Muscle layer of duodenum (tissue), 2 donors: Measurements from ENCODE around the gene HIVEP1.

ENCODE experiments used
- H3K27ac ChIP-seq: one replicate; pipeline ENCODE4 v1.7.0; 2013; ENCODE audit warnings: mild to moderate bottlenecking, low read length
- H3K27me3 ChIP-seq: one replicate; pipeline ENCODE4 v1.7.0; 2013; ENCODE audit warnings: low read depth, mild to moderate bottlenecking, control low read depth, low read length
- H3K36me3 ChIP-seq, 2 donors: one replicate each; pipeline ENCODE4 v1.7.0; 2013; ENCODE audit warnings: low read length in 2 of 2, control low read depth in 1 of 2, mild to moderate bottlenecking in 1 of 2; ENCODE audit not compliant: insufficient read depth in 2 of 2, control insufficient read depth in 1 of 2
- H3K4me1 ChIP-seq, 2 donors: one replicate each; pipeline ENCODE4 v1.7.0; 2013; ENCODE audit warnings: low read length in 2 of 2, mild to moderate bottlenecking in 2 of 2, control low read depth in 1 of 2, moderate library complexity in 1 of 2; ENCODE audit not compliant: insufficient read depth in 2 of 2, control insufficient read depth in 1 of 2
- H3K4me3 ChIP-seq, 2 donors: one replicate each; pipeline ENCODE4 v1.7.0; 2013; ENCODE audit warnings: low read length in 2 of 2, low read depth in 1 of 2, mild to moderate bottlenecking in 1 of 2
- H3K9me3 ChIP-seq, 2 donors: one replicate each; pipeline ENCODE4 v1.7.0; 2013; ENCODE audit warnings: low read length in 2 of 2, control low read depth in 1 of 2, mild to moderate bottlenecking in 1 of 2; ENCODE audit not compliant: control insufficient read depth in 1 of 2
- donor health status: healthy.

Gene HIVEP1

DNA sequence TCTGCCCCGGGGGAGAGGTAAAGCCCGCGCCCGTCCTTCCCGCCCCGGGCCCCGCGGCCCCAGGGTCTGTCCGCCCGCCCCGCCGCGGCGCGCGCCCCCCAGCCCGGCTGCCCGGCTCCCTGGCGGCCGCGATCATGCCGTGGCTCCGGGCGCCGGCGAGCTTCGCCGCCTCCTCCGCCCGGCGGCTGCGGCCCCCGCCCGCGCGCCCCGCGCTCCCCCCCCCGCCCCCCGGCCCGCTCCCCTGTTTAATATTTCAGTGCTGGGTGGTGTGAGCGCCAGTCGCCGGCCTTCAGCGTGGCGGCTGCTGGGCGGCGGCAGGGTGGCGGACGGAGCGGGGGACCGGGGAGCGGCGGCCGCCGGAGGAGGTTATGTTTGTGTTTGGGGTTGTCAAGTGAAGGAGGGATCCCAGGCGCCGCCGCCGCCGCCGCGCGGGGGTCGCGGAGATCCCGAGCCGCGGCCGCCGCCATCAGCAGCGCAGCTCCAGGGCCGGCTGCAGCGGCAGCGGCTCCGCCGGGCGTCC lies at the start of gene HIVEP1:
Gene HIVEP1, plus strand, starts transcription at position 275 of the 520 bp plus-strand sequence. CDS start 3,317 bp downstream, outside the sequence.
- H3K27ac ChIP-seq: peak within 1 kb of the TSS; percentile 62
- H3K4me1 ChIP-seq: peaks cover 0 to 19% of the 10 kb centered on the region in 2 donors
- H3K9me3 ChIP-seq: no peaks in the 10 kb centered on the region

DNA sequence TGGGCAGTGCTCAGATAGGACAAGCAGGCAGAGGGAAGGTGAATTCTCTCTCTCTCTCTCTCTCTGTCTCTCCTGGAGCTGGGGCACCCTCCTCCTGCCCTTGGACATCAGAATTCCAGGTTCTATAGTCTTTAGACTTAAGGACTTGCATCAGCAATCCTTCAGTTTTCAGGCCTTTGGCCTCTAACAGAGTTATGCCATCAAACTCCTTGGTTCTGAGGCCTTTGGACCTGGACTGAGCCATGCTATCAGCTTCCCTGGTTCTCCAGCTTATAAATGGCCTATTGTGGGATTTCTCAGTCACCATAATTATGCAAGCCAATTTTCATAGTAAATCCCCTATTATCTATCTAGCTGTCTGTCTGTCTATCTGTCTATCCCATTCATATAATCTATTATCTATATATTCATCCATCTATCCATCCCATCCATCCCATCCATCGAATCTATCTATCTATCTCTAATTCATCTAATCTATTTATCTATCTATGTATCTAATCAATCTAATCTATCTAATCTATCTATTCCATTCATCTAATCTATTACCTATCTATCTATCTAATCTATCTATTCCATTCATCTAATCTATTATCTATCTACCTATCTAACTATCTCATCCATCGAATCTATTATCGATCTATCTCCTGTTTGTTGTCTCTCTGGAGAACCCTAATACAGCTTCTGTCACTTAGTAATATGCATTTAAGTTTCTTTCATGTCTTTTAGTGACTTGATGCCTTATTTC lies 48.2 kb upstream of the HIVEP1 start:
- Histone ChIP-seq H3K4me3 (no peak overlapping the region), H3K27me3 (no peaks in the 10 kb centered on the region), H3K4me1 (peaks cover 0 to 6% of the 10 kb centered on the region in 2 donors), H3K27ac (no peak overlapping the region), H3K9me3 (no peaks in the 10 kb centered on the region), H3K36me3 (no peaks in the 10 kb centered on the region)

More for the DNA sequence above, at the start of gene HIVEP1:
- Histone ChIP-seq H3K4me3 (peak within 1 kb of the TSS; percentile 77 to 88), H3K36me3 (peaks cover 6 to 8% of the 10 kb centered on the region in 2 donors), H3K27me3 (no peaks in the 10 kb centered on the region)

DNA sequence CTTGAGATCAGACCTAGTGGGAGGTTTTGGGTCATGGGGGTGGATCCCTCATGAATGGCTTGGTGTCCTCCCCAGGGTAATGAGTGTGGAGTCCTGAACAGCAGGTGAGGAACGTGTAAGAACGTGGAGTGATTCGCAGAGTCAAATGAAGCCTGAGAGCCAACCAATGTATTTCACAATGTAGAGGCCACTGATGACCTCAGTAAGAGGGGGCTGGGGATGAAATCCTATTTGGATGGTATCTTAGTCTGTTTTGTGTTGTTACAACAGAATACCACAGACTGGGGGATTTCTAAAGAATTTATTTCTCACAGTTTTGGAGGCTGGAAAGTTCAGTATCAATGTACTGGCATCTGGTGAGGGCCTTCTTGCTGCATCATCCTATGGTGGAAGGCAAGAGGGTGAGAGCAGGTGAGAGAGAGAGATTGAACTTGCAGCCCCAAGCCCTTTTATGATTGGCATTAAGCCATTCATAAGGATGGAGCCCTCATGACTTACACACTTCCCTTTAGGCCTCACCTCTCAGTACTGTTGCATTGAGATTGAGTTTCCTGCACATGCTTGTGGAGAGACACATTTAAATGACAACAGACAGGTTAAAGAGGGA lies 47.3 kb upstream of the HIVEP1 start:
- Histone ChIP-seq H3K4me3 (no peak overlapping the region), H3K9me3 (no peaks in the 10 kb centered on the region), H3K36me3 (no peaks in the 10 kb centered on the region), H3K27ac (no peak overlapping the region), H3K4me1 (peaks cover 0 to 6% of the 10 kb centered on the region in 2 donors), H3K27me3 (no peaks in the 10 kb centered on the region)

DNA sequence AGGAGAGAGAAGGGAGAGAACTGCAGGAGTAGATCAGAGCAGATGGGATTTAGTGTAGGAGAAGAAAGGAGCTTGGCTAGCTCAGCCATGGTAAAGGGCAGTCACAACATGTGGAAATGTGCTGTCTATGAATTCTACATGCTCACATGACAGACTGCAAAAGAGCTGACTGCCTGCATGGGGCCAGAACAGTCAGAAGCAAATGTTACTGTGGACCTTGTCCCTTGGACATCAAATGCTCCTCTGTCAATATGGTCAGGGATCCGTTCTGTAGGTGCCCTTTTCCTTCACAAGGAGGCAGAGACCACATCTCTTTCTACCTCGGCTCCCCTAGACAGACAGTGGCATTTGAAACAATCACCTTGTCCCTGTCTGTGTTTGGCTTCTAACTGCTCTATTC lies 46.6 kb upstream of the HIVEP1 start:
- Histone ChIP-seq H3K36me3 (no peaks in the 10 kb centered on the region), H3K4me3 (no peak overlapping the region), H3K4me1 (peaks cover 0 to 6% of the 10 kb centered on the region in 2 donors), H3K27me3 (no peaks in the 10 kb centered on the region), H3K27ac (no peak overlapping the region), H3K9me3 (no peaks in the 10 kb centered on the region)

DNA sequence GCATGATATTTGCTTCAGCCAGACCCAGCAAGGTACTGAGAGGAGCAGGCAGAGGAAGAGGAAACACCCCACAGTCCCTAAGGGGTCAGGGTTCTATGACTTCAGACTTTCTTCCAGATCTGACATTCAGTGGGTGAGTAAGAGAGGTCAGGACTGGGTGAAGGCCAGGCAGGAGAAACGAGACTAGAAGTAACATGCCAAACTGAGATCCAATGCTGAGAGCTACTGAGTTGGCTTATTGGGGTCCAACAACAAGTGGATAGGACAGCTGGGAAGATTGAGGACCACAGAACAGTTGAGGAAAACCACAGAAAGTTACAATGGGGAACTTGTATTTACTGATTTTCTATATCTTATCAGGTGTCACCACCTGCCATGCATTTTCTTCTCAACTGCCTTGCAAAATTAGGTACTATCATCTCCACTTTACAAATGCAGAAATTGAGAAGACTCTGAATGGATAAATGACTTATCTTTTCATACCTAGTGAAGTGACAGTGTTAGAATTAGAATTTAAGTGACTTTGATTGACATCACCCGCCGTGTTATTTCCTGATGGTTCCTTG lies 43.8 kb upstream of the HIVEP1 start:
- H3K4me3 ChIP-seq: no peak overlapping the region
- no peaks in the 10 kb centered on the region for H3K36me3 ChIP-seq
- H3K27me3 ChIP-seq: no peaks in the 10 kb centered on the region
- H3K4me1 ChIP-seq: peaks cover 0 to 6% of the 10 kb centered on the region in 2 donors
- no peaks in the 10 kb centered on the region for H3K9me3 ChIP-seq
- no peak overlapping the region for H3K27ac ChIP-seq

DNA sequence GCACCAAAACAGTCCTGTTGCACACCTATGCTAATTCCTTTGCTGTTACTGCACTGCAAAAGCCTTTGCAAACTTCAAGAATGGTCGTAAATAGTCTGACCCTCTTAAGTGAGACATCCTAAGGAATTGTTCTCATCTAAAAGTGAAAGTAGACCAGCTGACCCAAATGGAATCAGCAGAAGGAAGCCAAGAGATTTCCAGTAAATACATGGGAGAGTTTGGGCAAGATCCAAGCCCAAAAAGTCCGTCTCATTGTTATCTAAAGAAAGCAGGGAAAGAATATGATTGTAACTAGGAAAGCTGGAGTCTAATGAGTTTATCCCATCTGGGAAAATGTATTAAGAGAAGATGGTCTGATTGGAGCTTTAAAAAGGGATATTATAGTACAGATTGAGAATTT lies 43.0 kb upstream of the HIVEP1 start:
- Histone ChIP-seq H3K27ac (peak overlapping the region; percentile 42), H3K4me1 (peaks cover 0 to 6% of the 10 kb centered on the region in 2 donors), H3K9me3 (no peaks in the 10 kb centered on the region), H3K27me3 (no peaks in the 10 kb centered on the region), H3K4me3 (peak overlapping the region in 1 of 2 donors; percentile 29), H3K36me3 (no peaks in the 10 kb centered on the region)

DNA sequence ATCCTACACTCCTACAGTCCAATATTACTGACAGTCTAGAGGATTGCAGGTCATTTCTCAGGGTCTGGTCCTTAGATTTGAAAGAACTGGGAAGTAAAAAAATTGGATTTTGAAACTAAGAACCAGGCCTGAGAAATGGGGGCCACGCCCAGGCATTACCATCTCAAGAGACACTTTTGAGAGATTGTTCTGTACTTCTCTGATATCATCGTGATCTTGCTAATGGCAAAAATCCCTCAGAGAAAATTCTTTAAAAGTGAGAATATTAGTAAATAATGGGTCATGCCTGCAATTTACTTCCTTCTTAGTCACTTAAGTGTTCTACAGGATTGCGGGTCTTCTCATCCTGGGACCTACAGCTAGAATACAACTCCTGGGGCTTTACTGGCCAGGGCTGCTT lies 42.0 kb upstream of the HIVEP1 start:
- no peaks in the 10 kb centered on the region for H3K27me3 ChIP-seq
- H3K27ac ChIP-seq: no peak overlapping the region
- H3K4me3 ChIP-seq: no peak overlapping the region
- no peaks in the 10 kb centered on the region for H3K36me3 ChIP-seq
- no peaks in the 10 kb centered on the region for H3K9me3 ChIP-seq
- H3K4me1 ChIP-seq: peaks cover 0 to 6% of the 10 kb centered on the region in 2 donors

DNA sequence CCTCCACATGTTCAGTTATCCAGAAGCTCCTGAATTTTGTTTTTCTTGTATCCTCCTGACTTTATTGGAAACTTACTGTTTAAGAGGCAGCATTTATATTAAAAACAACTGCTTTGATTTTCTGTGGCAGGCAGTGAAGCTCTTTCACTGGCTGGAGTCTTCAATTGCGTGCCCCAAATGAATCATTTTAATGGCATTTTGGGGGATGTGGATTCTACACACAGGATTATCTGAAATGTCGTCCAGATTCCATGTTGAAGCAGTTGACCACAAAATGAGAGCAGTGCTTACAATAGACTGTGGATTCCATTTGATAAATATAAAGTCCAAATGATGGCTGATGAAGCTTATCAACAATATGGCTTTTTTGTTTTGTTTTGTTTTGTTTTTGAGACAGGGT lies 41.0 kb upstream of the HIVEP1 start:
- H3K27me3 ChIP-seq: no peaks in the 10 kb centered on the region
- H3K27ac ChIP-seq: no peak overlapping the region
- no peaks in the 10 kb centered on the region for H3K9me3 ChIP-seq
- H3K4me3 ChIP-seq: no peak overlapping the region
- no peaks in the 10 kb centered on the region for H3K36me3 ChIP-seq
- H3K4me1 ChIP-seq: peaks cover 0 to 6% of the 10 kb centered on the region in 2 donors

DNA sequence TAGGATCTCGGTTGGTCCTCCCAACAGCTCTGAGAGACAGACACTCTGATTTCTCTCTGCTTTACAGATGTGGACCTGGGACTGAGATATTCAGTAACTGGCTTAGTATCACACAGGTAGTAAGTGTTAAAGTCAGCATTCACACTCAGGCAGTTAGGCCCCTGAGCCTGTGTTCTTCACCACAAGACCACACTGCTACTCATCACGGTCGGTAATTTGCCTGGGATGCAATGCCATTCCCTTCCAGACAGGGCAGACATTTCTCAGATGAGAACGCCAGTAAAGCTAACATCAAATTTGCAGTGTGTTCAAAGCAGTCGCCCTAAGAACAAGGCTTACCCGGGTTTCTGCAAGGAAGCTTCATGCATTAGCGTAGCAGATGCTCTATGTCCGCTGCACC lies 39.8 kb upstream of the HIVEP1 start:
- Histone ChIP-seq H3K4me3 (no peak overlapping the region), H3K27me3 (no peaks in the 10 kb centered on the region), H3K27ac (no peak overlapping the region), H3K36me3 (no peaks in the 10 kb centered on the region), H3K9me3 (no peaks in the 10 kb centered on the region), H3K4me1 (peaks cover 0 to 6% of the 10 kb centered on the region in 2 donors)

DNA sequence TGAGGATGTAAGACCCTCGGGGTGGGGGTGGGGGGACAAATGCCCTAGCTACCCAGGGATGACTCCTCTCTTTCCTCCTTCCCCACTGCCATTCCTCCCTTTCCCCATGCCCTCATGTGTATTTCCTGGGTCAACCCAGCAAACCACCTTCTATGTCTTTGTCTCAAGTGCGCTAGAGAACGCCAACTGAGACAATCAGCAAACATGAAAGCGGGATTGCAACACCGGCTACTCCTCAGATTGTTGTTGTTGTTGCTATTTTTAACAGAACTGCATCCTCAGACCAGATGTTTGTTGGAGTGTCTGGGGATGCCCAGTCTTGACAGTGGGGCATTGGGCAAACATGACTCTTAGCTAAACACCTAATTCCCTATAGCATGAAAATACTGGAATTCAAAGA lies 39.3 kb upstream of the HIVEP1 start:
- Histone ChIP-seq H3K4me1 (peaks cover 0 to 6% of the 10 kb centered on the region in 2 donors), H3K4me3 (no peak overlapping the region), H3K9me3 (no peaks in the 10 kb centered on the region), H3K27me3 (no peaks in the 10 kb centered on the region), H3K36me3 (no peaks in the 10 kb centered on the region), H3K27ac (no peak overlapping the region)

DNA sequence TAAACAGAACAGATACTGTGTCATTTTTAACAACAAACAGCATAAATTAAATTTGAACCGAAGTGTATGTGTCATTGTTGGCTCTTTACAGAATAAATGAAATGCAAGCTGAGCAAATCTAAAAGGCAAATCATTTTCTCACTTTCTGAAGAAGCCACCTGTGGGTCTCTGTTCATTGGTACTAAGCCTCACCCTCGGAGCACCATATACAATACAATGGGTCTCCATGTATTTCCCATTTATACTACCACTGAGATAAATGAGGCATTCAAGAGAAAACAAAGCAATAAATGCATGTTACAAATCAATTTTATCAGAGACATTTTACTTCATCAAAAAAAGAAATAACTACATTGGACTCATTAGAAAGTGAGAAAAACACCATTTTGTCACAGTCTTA lies 38.9 kb upstream of the HIVEP1 start:
- Histone ChIP-seq H3K9me3 (no peaks in the 10 kb centered on the region), H3K27ac (no peak overlapping the region)

More for the DNA sequence above, 38.9 kb upstream of the HIVEP1 start:
- no peak overlapping the region for H3K4me3 ChIP-seq
- H3K27me3 ChIP-seq: no peaks in the 10 kb centered on the region
- H3K36me3 ChIP-seq: no peaks in the 10 kb centered on the region
- H3K4me1 ChIP-seq: peaks cover 0 to 6% of the 10 kb centered on the region in 2 donors
